GM23338 (cell line): ENCODE results near the gene DSG4. TPM values are rescaled to one million over a fixed set of nuclear protein-coding genes. Genes with fewer than 3 reads are reported as not detected.

Experiments
- ATAC-seq: fragments of 200-7000 bp; cut with Tn5 transposase; 3 replicates; pipeline ENCODE4 v1.9.1; 2020
- DNase-seq: peaks from one replicate; pipeline ENCODE4 v3.0.0-alpha.2; 2015; ENCODE audit warnings: low spot score
- H2AFZ ChIP-seq: fragments of 200-600 bp; sonication (generic); 2 replicates; pipeline ENCODE4 v1.8.0; 2016; ENCODE audit warnings: antibody characterized with exemption, mild to moderate bottlenecking, moderate library complexity
- H3F3A ChIP-seq: fragments of 200-600 bp; sonication (generic); replicated peaks from 2 replicates; pipeline ENCODE4 v1.8.0; 2017; ENCODE audit warnings: antibody characterized with exemption, mixed run types, low read depth
- H3K27ac ChIP-seq: fragments of 200-600 bp; sonication (generic); 2 replicates; pipeline ENCODE4 v1.6.1; 2016; ENCODE audit warnings: low read depth
- H3K27me3 ChIP-seq: fragments of 200-600 bp; sonication (generic); 2 replicates; pipeline ENCODE4 v1.8.0; 2016; ENCODE audit warnings: mild to moderate bottlenecking, mixed run types, moderate library complexity; ENCODE audit not compliant: insufficient read depth
- H3K36me3 ChIP-seq: fragments of 200-600 bp; sonication (generic); 2 replicates; pipeline ENCODE4 v1.8.0; 2016; ENCODE audit warnings: mild to moderate bottlenecking; ENCODE audit not compliant: insufficient read depth
- H3K4me1 ChIP-seq: fragments of 200-600 bp; sonication (generic); 2 replicates; pipeline ENCODE4 v1.8.0; 2016; ENCODE audit warnings: mild to moderate bottlenecking, moderate library complexity; ENCODE audit not compliant: insufficient read depth
- H3K4me2 ChIP-seq: fragments of 200-600 bp; sonication (generic); 2 replicates; pipeline ENCODE4 v1.7.1; 2017; ENCODE audit warnings: mixed run types
- H3K4me3 ChIP-seq: fragments of 200-600 bp; sonication (generic); 2 replicates; pipeline ENCODE4 v1.6.1; 2016; ENCODE audit warnings: mixed run types
- H3K79me2 ChIP-seq: fragments of 200-600 bp; sonication (generic); replicated peaks from 2 replicates; pipeline ENCODE4 v1.8.0; 2017; ENCODE audit warnings: mild to moderate bottlenecking; ENCODE audit not compliant: insufficient read depth
- H3K9me2 ChIP-seq: fragments of 200-600 bp; sonication (generic); 2 replicates; pipeline ENCODE4 v1.8.0; 2017; ENCODE audit not compliant: insufficient read depth
- H4K20me1 ChIP-seq: fragments of 200-600 bp; sonication (generic); replicated peaks from 2 replicates; pipeline ENCODE4 v1.8.0; 2017; ENCODE audit warnings: mild to moderate bottlenecking; ENCODE audit not compliant: insufficient read depth
- H3K27ac Mint-ChIP-seq: 2 replicates; pipeline ENCODE4 v1.8.0; 2020; ENCODE audit warnings: inconsistent platforms, mild to moderate bottlenecking, moderate library complexity, mixed read lengths
- H3K27me3 Mint-ChIP-seq: 3 replicates; pipeline ENCODE4 v1.8.0; 2022; ENCODE audit warnings: low read depth, mild to moderate bottlenecking, moderate library complexity, mixed read lengths, inconsistent platforms; ENCODE audit not compliant: insufficient read depth, poor library complexity
- H3K36me3 Mint-ChIP-seq: 3 replicates; pipeline ENCODE4 v1.8.0; 2021; ENCODE audit warnings: low read depth, mild to moderate bottlenecking, inconsistent platforms, moderate library complexity, mixed read lengths
- H3K4me1 Mint-ChIP-seq: 3 replicates; pipeline ENCODE4 v1.8.0; 2020; ENCODE audit warnings: mild to moderate bottlenecking, inconsistent platforms, mixed read lengths
- H3K4me3 Mint-ChIP-seq: 3 replicates; pipeline ENCODE4 v1.8.0; 2021; ENCODE audit warnings: moderate library complexity, mild to moderate bottlenecking, inconsistent platforms, mixed read lengths
- H3K9me3 Mint-ChIP-seq: 3 replicates; pipeline ENCODE4 v1.8.0; 2020; ENCODE audit warnings: moderate library complexity, mild to moderate bottlenecking, inconsistent platforms, mixed read lengths
- JUNB ChIP-seq: IDR thresholded peaks from one replicate; pipeline ENCODE4 v1.6.1; 2016; ENCODE audit warnings: antibody characterized with exemption; ENCODE audit not compliant: unreplicated experiment
- POLR2AphosphoS5 ChIP-seq: IDR thresholded peaks from 2 replicates; pipeline ENCODE4 v1.6.1; 2016; ENCODE audit warnings: antibody characterized with exemption, low read depth
- ZNF331 ChIP-seq: fragments of 250-450 bp; sonication (Bioruptor Pico); IDR thresholded peaks from 2 replicates; pipeline ENCODE4 v1.5.0; 2020; ENCODE audit warnings: low read depth, mild to moderate bottlenecking, moderate library complexity
- polyA plus RNA-seq: library from polyadenylated mRNA; unstranded; fragments of >200 nt; fragmentation: Nextera tagmentation; extraction: Ambion mirVana; gene quantifications from 2 replicates; pipeline ENCODE4 v1.2.1, GENCODE V29; 2016
- small RNA-seq: library from RNA; depleted of rRNA; stranded (forward); fragments of <200 nt; gene quantifications from one replicate; pipeline ENCODE3, GENCODE V24; 2014; ENCODE audit warnings: low replicate concordance
- total RNA-seq: library from RNA; depleted of rRNA; stranded (reverse); fragments of >200 nt; shearing (Covaris generic); gene quantifications from 2 replicates; pipeline ENCODE4 v1.2.3, GENCODE V29; 2014; rRNA removed
- TF ChIP-seq, protein P1 (sequence below): fragments of 250-450 bp; sonication (Bioruptor Pico); IDR thresholded peaks from 2 replicates; pipeline ENCODE4 v1.5.0; 2020; ENCODE audit warnings: mild to moderate bottlenecking, moderate library complexity

DSG4 gene
- total and polyA plus RNA-seq, 2 experiments from 2014 or later = not detected

DNA sequence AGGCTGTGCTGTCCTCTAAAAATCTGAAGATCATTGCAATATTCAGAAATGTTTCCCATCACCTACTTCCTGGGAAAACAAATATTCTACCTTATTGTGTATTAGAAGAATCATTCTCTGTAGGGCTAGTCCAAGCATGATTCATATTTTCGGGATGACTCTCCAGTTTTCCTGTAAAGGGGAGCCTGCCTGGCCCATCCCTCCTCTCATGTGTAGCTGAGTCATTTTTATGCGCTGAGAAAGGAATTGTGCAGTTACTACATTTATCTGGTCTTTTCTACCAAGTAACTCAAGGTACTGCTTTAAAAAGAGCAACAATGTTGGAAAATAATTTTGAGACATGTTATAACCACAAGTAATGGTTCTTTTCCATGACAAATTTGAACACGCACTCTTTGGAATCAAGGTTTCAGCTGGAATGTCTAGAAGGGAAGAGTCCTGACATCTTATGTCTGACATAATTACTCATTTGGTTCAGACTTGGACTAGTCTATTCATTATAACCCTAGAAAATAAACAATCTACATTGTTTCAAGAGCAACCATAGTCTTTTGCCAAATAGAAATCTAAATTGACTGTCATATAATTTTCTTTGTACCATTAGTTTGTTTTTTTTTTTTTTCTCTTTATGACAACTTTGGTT is 77.6 kb downstream of the DSG4 start:
- H3K27me3 ChIP-seq = no peaks in the 10 kb centered on the region
- no peaks in the 10 kb centered on the region for H3K36me3 ChIP-seq
- DNase-seq (no peak), ATAC-seq (no peak)
- no peaks in the 10 kb centered on the region for H4K20me1 ChIP-seq
- H3K27ac Mint-ChIP-seq = no peak overlapping the region
- no peaks in the 10 kb centered on the region for H3K36me3 Mint-ChIP-seq
- no peak overlapping the region for H2AFZ ChIP-seq
- H3K4me3 ChIP-seq = no peak overlapping the region
- no peak overlapping the region for H3K4me3 Mint-ChIP-seq
- no peaks in the 10 kb centered on the region for H3F3A ChIP-seq
- H3K27me3 Mint-ChIP-seq = no peaks in the 10 kb centered on the region
- H3K9me2 ChIP-seq = peaks cover 4% of the 10 kb centered on the region; the same call in 1 of the 2 replicates
- no peaks in the 10 kb centered on the region for H3K4me1 ChIP-seq
- H3K27ac ChIP-seq = no peak overlapping the region
- peaks cover 6% of the 10 kb centered on the region; the same call in 2 of the 3 replicates for H3K4me1 Mint-ChIP-seq
- no peaks in the 10 kb centered on the region for H3K9me3 Mint-ChIP-seq
- H3K4me2 ChIP-seq = no peak overlapping the region
- no peak for TF ChIP-seq POLR2AphosphoS5
- TF ChIP-seq ZNF331 = no peak
- TF ChIP-seq, protein P1, sequence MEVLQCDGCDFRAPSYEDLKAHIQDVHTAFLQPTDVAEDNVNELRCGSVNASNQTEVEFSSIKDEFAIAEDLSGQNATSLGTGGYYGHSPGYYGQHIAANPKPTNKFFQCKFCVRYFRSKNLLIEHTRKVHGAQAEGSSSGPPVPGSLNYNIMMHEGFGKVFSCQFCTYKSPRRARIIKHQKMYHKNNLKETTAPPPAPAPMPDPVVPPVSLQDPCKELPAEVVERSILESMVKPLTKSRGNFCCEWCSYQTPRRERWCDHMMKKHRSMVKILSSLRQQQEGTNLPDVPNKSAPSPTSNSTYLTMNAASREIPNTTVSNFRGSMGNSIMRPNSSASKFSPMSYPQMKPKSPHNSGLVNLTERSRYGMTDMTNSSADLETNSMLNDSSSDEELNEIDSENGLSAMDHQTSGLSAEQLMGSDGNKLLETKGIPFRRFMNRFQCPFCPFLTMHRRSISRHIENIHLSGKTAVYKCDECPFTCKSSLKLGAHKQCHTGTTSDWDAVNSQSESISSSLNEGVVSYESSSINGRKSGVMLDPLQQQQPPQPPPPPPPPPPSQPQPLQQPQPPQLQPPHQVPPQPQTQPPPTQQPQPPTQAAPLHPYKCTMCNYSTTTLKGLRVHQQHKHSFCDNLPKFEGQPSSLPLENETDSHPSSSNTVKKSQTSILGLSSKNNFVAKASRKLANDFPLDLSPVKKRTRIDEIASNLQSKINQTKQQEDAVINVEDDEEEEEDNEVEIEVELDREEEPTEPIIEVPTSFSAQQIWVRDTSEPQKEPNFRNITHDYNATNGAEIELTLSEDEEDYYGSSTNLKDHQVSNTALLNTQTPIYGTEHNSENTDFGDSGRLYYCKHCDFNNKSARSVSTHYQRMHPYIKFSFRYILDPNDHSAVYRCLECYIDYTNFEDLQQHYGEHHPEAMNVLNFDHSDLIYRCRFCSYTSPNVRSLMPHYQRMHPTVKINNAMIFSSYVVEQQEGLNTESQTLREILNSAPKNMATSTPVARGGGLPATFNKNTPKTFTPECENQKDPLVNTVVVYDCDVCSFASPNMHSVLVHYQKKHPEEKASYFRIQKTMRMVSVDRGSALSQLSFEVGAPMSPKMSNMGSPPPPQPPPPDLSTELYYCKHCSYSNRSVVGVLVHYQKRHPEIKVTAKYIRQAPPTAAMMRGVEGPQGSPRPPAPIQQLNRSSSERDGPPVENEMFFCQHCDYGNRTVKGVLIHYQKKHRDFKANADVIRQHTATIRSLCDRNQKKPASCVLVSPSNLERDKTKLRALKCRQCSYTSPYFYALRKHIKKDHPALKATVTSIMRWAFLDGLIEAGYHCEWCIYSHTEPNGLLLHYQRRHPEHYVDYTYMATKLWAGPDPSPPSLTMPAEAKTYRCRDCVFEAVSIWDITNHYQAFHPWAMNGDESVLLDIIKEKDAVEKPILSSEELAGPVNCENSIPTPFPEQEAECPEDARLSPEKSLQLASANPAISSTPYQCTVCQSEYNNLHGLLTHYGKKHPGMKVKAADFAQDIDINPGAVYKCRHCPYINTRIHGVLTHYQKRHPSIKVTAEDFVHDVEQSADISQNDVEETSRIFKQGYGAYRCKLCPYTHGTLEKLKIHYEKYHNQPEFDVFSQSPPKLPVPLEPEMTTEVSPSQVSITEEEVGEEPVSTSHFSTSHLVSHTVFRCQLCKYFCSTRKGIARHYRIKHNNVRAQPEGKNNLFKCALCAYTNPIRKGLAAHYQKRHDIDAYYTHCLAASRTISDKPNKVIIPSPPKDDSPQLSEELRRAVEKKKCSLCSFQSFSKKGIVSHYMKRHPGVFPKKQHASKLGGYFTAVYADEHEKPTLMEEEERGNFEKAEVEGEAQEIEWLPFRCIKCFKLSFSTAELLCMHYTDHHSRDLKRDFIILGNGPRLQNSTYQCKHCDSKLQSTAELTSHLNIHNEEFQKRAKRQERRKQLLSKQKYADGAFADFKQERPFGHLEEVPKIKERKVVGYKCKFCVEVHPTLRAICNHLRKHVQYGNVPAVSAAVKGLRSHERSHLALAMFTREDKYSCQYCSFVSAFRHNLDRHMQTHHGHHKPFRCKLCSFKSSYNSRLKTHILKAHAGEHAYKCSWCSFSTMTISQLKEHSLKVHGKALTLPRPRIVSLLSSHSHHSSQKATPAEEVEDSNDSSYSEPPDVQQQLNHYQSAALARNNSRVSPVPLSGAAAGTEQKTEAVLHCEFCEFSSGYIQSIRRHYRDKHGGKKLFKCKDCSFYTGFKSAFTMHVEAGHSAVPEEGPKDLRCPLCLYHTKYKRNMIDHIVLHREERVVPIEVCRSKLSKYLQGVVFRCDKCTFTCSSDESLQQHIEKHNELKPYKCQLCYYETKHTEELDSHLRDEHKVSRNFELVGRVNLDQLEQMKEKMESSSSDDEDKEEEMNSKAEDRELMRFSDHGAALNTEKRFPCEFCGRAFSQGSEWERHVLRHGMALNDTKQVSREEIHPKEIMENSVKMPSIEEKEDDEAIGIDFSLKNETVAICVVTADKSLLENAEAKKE (CRISPR knock-in tag) = no peak
- TF ChIP-seq JUNB = no peak
- H3K79me2 ChIP-seq = no peaks in the 10 kb centered on the region

Small RNAs within 50 kb of the gene (small RNA-seq; reads per million reads assigned to genes)
- gene RF00019 (not detected), gene RNU6-167P (not detected)

Other genes starting within 250 kb of the DSG4 start
- gene DSC1, start 213.9 kb upstream of the DSG4 start, total RNA-seq = not detected in 2 replicates
- gene DSC1, start 213.9 kb upstream of the DSG4 start, polyA plus RNA-seq = not detected in 2 replicates
- 0.04 TPM in 1 of 2 replicates, not detected in the other for gene DSG1, start 58.6 kb upstream of the DSG4 start, total RNA-seq
- not detected in 2 replicates for gene DSG1, start 58.6 kb upstream of the DSG4 start, polyA plus RNA-seq
- 0.24 TPM in 1 of 2 replicates, not detected in the other for gene DSG3, start 71.0 kb downstream of the DSG4 start, total RNA-seq
- gene DSG3, start 71.0 kb downstream of the DSG4 start, polyA plus RNA-seq = 0.05 and 0.07 TPM in 2 replicates
- gene DSG2, start 121.4 kb downstream of the DSG4 start, total RNA-seq = 144 and 147 TPM in 2 replicates
- gene DSG2, start 121.4 kb downstream of the DSG4 start, polyA plus RNA-seq = 41.2 and 44.7 TPM in 2 replicates
- gene TTR, start 215.1 kb downstream of the DSG4 start, total RNA-seq = not detected in 2 replicates
- gene TTR, start 215.1 kb downstream of the DSG4 start, polyA plus RNA-seq = not detected in 2 replicates